HepG2 (cell line): Measurements from ENCODE around the gene EPB41L2. TPM values are rescaled to one million over a fixed set of nuclear protein-coding genes. Genes with fewer than 3 reads are reported as not detected.

Source experiments
- ATAC-seq: fragments of 200-7000 bp; cut with Tn5 transposase; 3 replicates; pipeline ENCODE4 v1.9.1; 2020; ENCODE audit warnings: mild to moderate bottlenecking, moderate library complexity
- BruUV-seq: library from RNA; stranded (reverse); fragments of 400-500 nt; replicated peaks from 2 replicates; lab custom pipeline; 2021; lab: Mats Ljungman, UMichigan
- CTCF ChIA-PET: fragments of 300-600 bp; formaldehyde crosslinking; extraction: SDS; loops from one replicate; lab custom pipeline; 2021; ENCODE audit warnings: low total read pairs, inconsistent platforms, low intra/inter-chr PET ratio; lab: Yijun Ruan, JAX
- POLR2A ChIA-PET: fragments of 350-600 bp; sonication (Branson Sonifier 250); formaldehyde crosslinking; loops from one replicate; lab custom pipeline; 2020; ENCODE audit warnings: antibody characterized with exemption, inconsistent platforms; lab: Yijun Ruan, JAX
- DNase-seq: peaks from one replicate; pipeline ENCODE4 v3.0.0-alpha.2; 2015; ENCODE audit warnings: low spot score
- FAIRE-seq: peaks from 3 replicates; lab custom pipeline; 2011; peaks lifted over from hg19 to GRCh38; lab: Jason Lieb, UNC
- H2AFZ ChIP-seq: one replicate; pipeline ENCODE4 v1.6.1; 2011; ENCODE audit warnings: low read length, inconsistent platforms
- H3K27ac ChIP-seq: fragments of 300-600 bp; 3 replicates; pipeline ENCODE4 v1.8.0; 2011; ENCODE audit warnings: mixed run types, mild to moderate bottlenecking, mixed read lengths, low read length, inconsistent platforms; ENCODE audit not compliant: insufficient read depth; ENCODE audit errors: extremely low read length
- H3K27me3 ChIP-seq, 2 experiments: fragments of 200-600 bp in 1 of 2; 2 replicates in 1 of 2; 3 replicates in 1 of 2; pipeline versions ENCODE4 v1.6.0 to v1.8.0; 2011; ENCODE audit warnings: low read length in 2 of 2, mild to moderate bottlenecking in 2 of 2, moderate library complexity in 2 of 2, inconsistent platforms in 1 of 2; ENCODE audit not compliant: insufficient read depth in 2 of 2, control insufficient read depth in 1 of 2
- H3K36me3 ChIP-seq, 2 experiments: fragments of 200-600 bp in 1 of 2; replicated peaks in 1 of 2; 2 replicates in 1 of 2; 3 replicates in 1 of 2; pipeline versions ENCODE4 v1.5.1 to v1.8.0; 2011; ENCODE audit warnings: low read length in 2 of 2, inconsistent platforms in 1 of 2; ENCODE audit not compliant: insufficient read depth in 2 of 2, control insufficient read depth in 1 of 2
- H3K4me1 ChIP-seq: 2 replicates; pipeline ENCODE4 v1.5.1; 2012; ENCODE audit warnings: low read length, inconsistent platforms; ENCODE audit not compliant: insufficient read depth
- H3K4me2 ChIP-seq: 2 replicates; pipeline ENCODE4 v1.6.0; 2011; ENCODE audit warnings: low read depth, low read length, inconsistent platforms
- H3K4me3 ChIP-seq, 3 experiments: fragments of 200-600 bp in 1 of 3; sonication (generic), shearing (Covaris generic) in 1 of 3; replicated peaks in 1 of 3; 2 replicates each; pipeline ENCODE4 v1.5.1; 2011 to 2016; ENCODE audit warnings: low read length in 3 of 3, inconsistent platforms in 2 of 3, low read depth in 2 of 3, mild to moderate bottlenecking in 2 of 3, control low read depth in 1 of 3, mixed read lengths in 1 of 3; ENCODE audit not compliant: insufficient read depth in 1 of 3
- H3K79me2 ChIP-seq: one replicate; pipeline ENCODE4 v1.6.1; 2011; ENCODE audit warnings: low read length, inconsistent platforms; ENCODE audit not compliant: insufficient read depth
- H3K9ac ChIP-seq: 2 replicates; pipeline ENCODE4 v1.6.0; 2011; ENCODE audit warnings: mild to moderate bottlenecking, low read depth, low read length, inconsistent platforms; ENCODE audit not compliant: insufficient read depth
- H3K9me3 ChIP-seq: 2 replicates; pipeline ENCODE4 v1.5.1; 2012; ENCODE audit warnings: mild to moderate bottlenecking, low read length
- H4K20me1 ChIP-seq: 2 replicates; pipeline ENCODE4 v1.6.0; 2011; ENCODE audit warnings: inconsistent platforms, mild to moderate bottlenecking, low read length, moderate library complexity; ENCODE audit not compliant: insufficient read depth
- AGO2 ChIP-seq: fragments of 200-400 bp; formaldehyde crosslinking; optimal IDR thresholded peaks from 2 replicates; pipeline ENCODE3; 2017; ENCODE audit warnings: mild to moderate bottlenecking, low read depth, low read length, moderate library complexity
- GPN1 ChIP-seq: sonication (generic); formaldehyde crosslinking; IDR thresholded peaks from 2 replicates; pipeline ENCODE4 v1.5.1; 2020; ENCODE audit warnings: missing genetic modification reagents, borderline replicate concordance
- HOXD1 ChIP-seq: sonication (generic); formaldehyde crosslinking; IDR thresholded peaks from 2 replicates; pipeline ENCODE4 v1.5.0; 2020; ENCODE audit warnings: missing genetic modification reagents
- IRX3 ChIP-seq: sonication (generic); formaldehyde crosslinking; IDR thresholded peaks from 2 replicates; pipeline ENCODE4 v1.8.1; 2023; ENCODE audit warnings: mild to moderate bottlenecking, low read depth, missing genetic modification reagents, borderline replicate concordance
- KDM3A ChIP-seq: IDR thresholded peaks from 2 replicates; pipeline ENCODE4 v1.6.1; 2018; ENCODE audit warnings: low read depth, missing compliant biosample characterization
- MAFG ChIP-seq: sonication (generic); formaldehyde crosslinking; IDR thresholded peaks from 2 replicates; pipeline ENCODE4 v1.5.1; 2020; ENCODE audit warnings: mild to moderate bottlenecking, missing genetic modification reagents
- MBNL3 ChIP-seq: fragments of 250-450 bp; sonication (Bioruptor Pico); conservative IDR thresholded peaks from 2 replicates; pipeline ENCODE4 v1.8.0; 2022; ENCODE audit warnings: mild to moderate bottlenecking, inconsistent platforms
- MTA1 ChIP-seq: sonication (generic); formaldehyde crosslinking; IDR thresholded peaks from 2 replicates; pipeline ENCODE4 v1.4.0; 2020; ENCODE audit warnings: missing genetic modification reagents, mild to moderate bottlenecking, borderline replicate concordance
- MXD4 ChIP-seq: IDR thresholded peaks from 2 replicates; pipeline ENCODE4 v1.6.1; 2016; ENCODE audit warnings: mild to moderate bottlenecking, missing biosample characterization, missing genetic modification reagents
- NR3C1 ChIP-seq: sonication (generic); formaldehyde crosslinking; IDR thresholded peaks from 2 replicates; pipeline ENCODE4 v1.4.0; 2020; ENCODE audit warnings: missing genetic modification reagents
- POLR2G ChIP-seq: fragments of 200-400 bp; formaldehyde crosslinking; IDR thresholded peaks from 2 replicates; pipeline ENCODE4 v1.6.1; 2018; ENCODE audit warnings: mild to moderate bottlenecking, low read depth, low read length, moderate library complexity
- RAD21 ChIP-seq: fragments of 450-650 bp; formaldehyde crosslinking; IDR thresholded peaks from 2 replicates; pipeline ENCODE4 v1.5.0; 2020; ENCODE audit warnings: mild to moderate bottlenecking
- SOX13 ChIP-seq, 3 experiments: fragments of 450-650 bp in 1 of 3; sonication (generic) in 1 of 3; formaldehyde crosslinking in 1 of 3; IDR thresholded peaks in 2 of 3; conservative IDR thresholded peaks in 1 of 3; 2 replicates each; pipeline versions ENCODE4 v1.5.0 to v1.6.1; 2016 to 2020; ENCODE audit warnings: antibody characterized with exemption in 1 of 3, mild to moderate bottlenecking in 1 of 3, missing compliant biosample characterization in 1 of 3, missing genetic modification reagents in 1 of 3, moderate library complexity in 1 of 3
- TRIM24 ChIP-seq: sonication (generic); formaldehyde crosslinking; IDR thresholded peaks from 2 replicates; pipeline ENCODE4 v1.8.0; 2022; ENCODE audit warnings: mild to moderate bottlenecking, missing genetic modification reagents
- ZC3H4 ChIP-seq: sonication (generic); formaldehyde crosslinking; IDR thresholded peaks from 2 replicates; pipeline ENCODE4 v1.4.0; 2020; ENCODE audit warnings: missing genetic modification reagents, borderline replicate concordance
- ZNF383 ChIP-seq: sonication (generic); formaldehyde crosslinking; IDR thresholded peaks from 2 replicates; pipeline ENCODE4 v1.4.0; 2020; ENCODE audit warnings: missing genetic modification reagents, mild to moderate bottlenecking, borderline replicate concordance
- ZNF7 ChIP-seq: IDR thresholded peaks from 2 replicates; pipeline ENCODE4 v1.6.1; 2016; ENCODE audit warnings: missing biosample characterization, missing genetic modification reagents
- ZNF879 ChIP-seq: sonication (generic); formaldehyde crosslinking; IDR thresholded peaks from 2 replicates; pipeline ENCODE4 v1.8.1; 2023; ENCODE audit warnings: missing genetic modification reagents
- WGBS: methylation state at CpG from one replicate; pipeline ENCODE4 v1.1.6; 2017; ENCODE audit warnings: low lambda C conversion rate; 5-methylcytosine and 5-hydroxymethylcytosine counted together
- in situ Hi-C: cut with HindIII; loops from 2 replicates; pipeline ENCODE4 v1.10.0; 2017; ENCODE audit warnings: low pct_unique_long_range_greater_than_20kb; ENCODE audit not compliant: extremely low pct_ligation_motif_present
- intact Hi-C: fragments of 100-400 bp; cut with micrococcal nuclease; formaldehyde crosslinking; loops from one replicate; pipeline ENCODE4 v1.10.0; 2022; ENCODE audit not compliant: unreplicated experiment
- polyA plus RNA-seq, 8 experiments: library from polyadenylated mRNA; depleted of rRNA in 3 of 8; stranded (reverse) in 7 of 8; unstranded in 1 of 8; fragments of >200 nt; fragmentation: Illumina TruSeq in 4 of 8; extraction: Trizol in 4 of 8; gene quantifications; 2 replicates each; pipeline versions ENCODE4 v1.2.1 to v1.2.3, GENCODE V29; 2011 to 2016; ENCODE audit warnings: low read depth in 4 of 8, missing spikeins in 1 of 8, mixed read lengths in 1 of 8; ENCODE audit not compliant: insufficient read depth in 1 of 8
- total RNA-seq, 5 experiments: library from RNA; depleted of rRNA; stranded (reverse); fragments of >200 nt; fragmentation: Illumina TruSeq; extraction: Trizol; gene quantifications; 2 replicates each; pipeline ENCODE4 v1.2.3, GENCODE V29; 2016; ENCODE audit warnings: low read depth in 1 of 5
- TF ChIP-seq, protein P1 (sequence below): sonication (generic); formaldehyde crosslinking; IDR thresholded peaks from 2 replicates; pipeline ENCODE4 v1.4.0; 2020; ENCODE audit warnings: missing genetic modification reagents, borderline replicate concordance

Gene EPB41L2
- total and polyA plus RNA-seq, 2 of the 13 experiments (the other 11 are each of a cell fraction or from before 2014, with no cell fraction given): 41.7 to 56.4 TPM

- TF ChIP-seq KDM3A (no peak), ZNF383 (CRISPR knock-in tag) (no peak), ZNF879 (no peak), RAD21 (no peak)
Measured at GRCh38 chr6:130829333-130829910, 233.6 kb downstream of the EPB41L2 start (continued).

DNA sequence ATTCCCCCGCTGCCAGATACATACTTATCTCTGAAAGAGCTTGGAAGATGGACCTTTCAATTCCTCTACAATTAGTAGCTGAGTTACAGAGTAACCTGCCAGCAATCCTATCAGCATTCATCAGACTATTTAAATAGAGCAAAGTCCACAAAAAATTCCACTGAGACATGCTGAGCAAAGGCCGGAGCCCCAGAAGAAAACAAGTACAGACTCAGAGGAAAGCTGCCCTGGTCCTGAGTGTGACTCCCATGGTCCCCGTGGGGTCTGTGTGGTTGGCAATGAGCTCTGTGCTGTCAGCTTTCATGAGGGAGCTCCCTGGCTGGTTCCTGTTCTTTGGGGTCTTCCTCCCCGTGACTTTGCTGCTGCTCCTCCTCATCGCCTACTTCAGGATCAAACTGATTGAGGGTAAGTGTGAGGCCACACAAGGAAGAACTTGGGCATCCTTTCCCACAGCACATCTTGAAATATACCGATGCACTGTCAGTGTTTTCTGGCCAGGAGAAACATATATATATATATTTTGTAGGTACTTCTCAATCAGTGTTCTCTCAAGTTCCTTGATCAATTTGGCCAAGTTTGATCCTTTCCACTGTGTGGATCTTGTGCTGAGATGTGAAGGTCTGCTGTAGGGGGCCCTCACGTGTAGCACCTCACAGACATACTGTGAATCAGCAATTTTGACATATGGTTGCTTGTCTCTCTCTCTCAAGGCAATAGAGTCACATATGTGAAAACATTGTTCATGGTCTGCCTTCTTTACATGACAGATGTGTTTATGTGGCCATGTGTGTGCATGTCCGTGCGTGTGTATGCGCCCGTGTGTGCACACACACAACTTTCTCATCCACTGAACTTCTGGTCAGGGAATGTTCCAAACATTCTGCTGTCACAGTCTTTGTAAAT is 235.5 kb downstream of the EPB41L2 start, which contains the start of gene SMLR1:
TSS of gene SMLR1 (plus strand) at position 160 of the 903 bp plus-strand sequence. CDS start at position 168, 8 bp downstream.
- Histone ChIP-seq H4K20me1 (no peaks in the 10 kb centered on the region), H3K27ac (peak within 1 kb of the TSS; percentile 95), H3K9ac (peak within 1 kb of the TSS; percentile 92), H2AFZ (no peak within 1 kb of the TSS), H3K36me3 (peaks cover 2 to 21% of the 10 kb centered on the region in 2 experiments; a peak in 4 of 5 replicates), H3K79me2 (peaks cover 52% of the 10 kb centered on the region), H3K4me2 (peak within 1 kb of the TSS; percentile 95), H3K9me3 (no peaks in the 10 kb centered on the region), H3K4me3 (peak within 1 kb of the TSS; percentile 66 to 83 (median 81)), H3K27me3 (no peaks in the 10 kb centered on the region; a peak in 1 of 5 replicates), H3K4me1 (peaks cover 94% of the 10 kb centered on the region)
- POLR2A ChIA-PET: interaction anchor here (0.6 to 5.3 kb wide), 20 partner anchors 10 to 1124 kb away, joined by 3 to 175 read pairs (median 4); no protein-coding TSS in a partner anchor
- peak; percentile 86 for ATAC-seq
- in situ Hi-C loops (no loop called here), intact Hi-C loops (loop anchor here (1.0 to 5.0 kb wide), 4 partner anchors 12 to 505 kb away; no protein-coding TSS in a partner anchor)
- peak; percentile 79 for FAIRE-seq
- WGBS: 4% methylated on average over 11 of the region's 11 CpGs
- TSS peak; percentile 49 for BruUV-seq
- peak; percentile 96 for DNase-seq
- CTCF ChIA-PET: interaction anchor here (1.2 kb wide), 1 partner anchor 68 kb away, joined by 3 read pairs; no protein-coding TSS in a partner anchor
- TF ChIP-seq GPN1 (CRISPR knock-in tag) (no peak), HOXD1 (CRISPR knock-in tag) (peak; percentile 52; the same call in 1 of the 2 replicates), ZNF383 (CRISPR knock-in tag) (no peak), MBNL3 (no peak), ZNF7 (CRISPR knock-in tag) (peak; percentile 69), ZC3H4 (CRISPR knock-in tag) (peak; percentile 94), MXD4 (CRISPR knock-in tag) (no peak; the same call in 1 of the 2 replicates), POLR2G (peak; percentile 96), NR3C1 (no peak), MAFG (peak; percentile 94), TRIM24 (CRISPR knock-in tag) (no peak), SOX13 (IDR thresholded peaks at IDR 0.05) (peak; percentile 27; the same call in 1 of the 2 replicates), SOX13 (CRISPR knock-in tag; conservative IDR thresholded peaks at IDR 0.05 in 1 of 2, IDR thresholded peaks at IDR 0.05 in 1 of 2) (peak in 1 of 2 experiments; percentile 93; a peak in 2 of 4 replicates), IRX3 (0 out of 2 replicates have a peak, but pooled peaks have one; percentile 47), MTA1 (CRISPR knock-in tag) (peak; percentile 65; the same call in 1 of the 2 replicates), AGO2 (no peak)
- TF ChIP-seq, protein P1, sequence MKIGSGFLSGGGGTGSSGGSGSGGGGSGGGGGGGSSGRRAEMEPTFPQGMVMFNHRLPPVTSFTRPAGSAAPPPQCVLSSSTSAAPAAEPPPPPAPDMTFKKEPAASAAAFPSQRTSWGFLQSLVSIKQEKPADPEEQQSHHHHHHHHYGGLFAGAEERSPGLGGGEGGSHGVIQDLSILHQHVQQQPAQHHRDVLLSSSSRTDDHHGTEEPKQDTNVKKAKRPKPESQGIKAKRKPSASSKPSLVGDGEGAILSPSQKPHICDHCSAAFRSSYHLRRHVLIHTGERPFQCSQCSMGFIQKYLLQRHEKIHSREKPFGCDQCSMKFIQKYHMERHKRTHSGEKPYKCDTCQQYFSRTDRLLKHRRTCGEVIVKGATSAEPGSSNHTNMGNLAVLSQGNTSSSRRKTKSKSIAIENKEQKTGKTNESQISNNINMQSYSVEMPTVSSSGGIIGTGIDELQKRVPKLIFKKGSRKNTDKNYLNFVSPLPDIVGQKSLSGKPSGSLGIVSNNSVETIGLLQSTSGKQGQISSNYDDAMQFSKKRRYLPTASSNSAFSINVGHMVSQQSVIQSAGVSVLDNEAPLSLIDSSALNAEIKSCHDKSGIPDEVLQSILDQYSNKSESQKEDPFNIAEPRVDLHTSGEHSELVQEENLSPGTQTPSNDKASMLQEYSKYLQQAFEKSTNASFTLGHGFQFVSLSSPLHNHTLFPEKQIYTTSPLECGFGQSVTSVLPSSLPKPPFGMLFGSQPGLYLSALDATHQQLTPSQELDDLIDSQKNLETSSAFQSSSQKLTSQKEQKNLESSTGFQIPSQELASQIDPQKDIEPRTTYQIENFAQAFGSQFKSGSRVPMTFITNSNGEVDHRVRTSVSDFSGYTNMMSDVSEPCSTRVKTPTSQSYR (CRISPR knock-in tag): 0 out of 2 replicates have a peak, but pooled peaks have one; percentile 20
